Spleen (tissue), 11 donors: Measurements from ENCODE around the gene SSH2. TPM values are rescaled to one million over a fixed set of nuclear protein-coding genes. Genes with fewer than 3 reads are reported as not detected.

Experiments used
- DNase-seq: peaks from one replicate; pipeline ENCODE4 v3.0.0-alpha.2; 2020
- H3K27ac ChIP-seq, 8 donors: fragments of 200-600 bp; sonication (generic) in 7 of 8; 1 replicate in 4 of 8; 2 replicates in 4 of 8; pipeline versions ENCODE4 v1.5.0 to v1.8.0; 2016 to 2021; ENCODE audit warnings: inconsistent platforms in 4 of 8, mild to moderate bottlenecking in 4 of 8, moderate library complexity in 1 of 8
- H3K27me3 ChIP-seq, 7 donors: fragments of 200-600 bp; sonication (generic) in 6 of 7; replicated peaks in 1 of 7; 1 replicate in 4 of 7; 2 replicates in 3 of 7; pipeline versions ENCODE4 v1.5.0 to v1.8.0; 2016 to 2021; ENCODE audit warnings: inconsistent platforms in 3 of 7, mild to moderate bottlenecking in 1 of 7
- H3K36me3 ChIP-seq, 6 donors: fragments of 200-600 bp; sonication (generic) in 5 of 6; 1 replicate in 4 of 6; 2 replicates in 2 of 6; pipeline versions ENCODE4 v1.5.0 to v1.8.0; 2016 to 2021; ENCODE audit warnings: inconsistent platforms in 2 of 6
- H3K4me1 ChIP-seq, 6 donors: fragments of 200-600 bp; sonication (generic) in 5 of 6; 1 replicate in 3 of 6; 2 replicates in 3 of 6; pipeline versions ENCODE4 v1.5.0 to v1.8.0; 2016 to 2021; ENCODE audit warnings: inconsistent platforms in 3 of 6
- H3K4me3 ChIP-seq, 8 donors: fragments of 200-600 bp; sonication (generic) in 7 of 8; 1 replicate in 4 of 8; 2 replicates in 4 of 8; pipeline versions ENCODE4 v1.5.0 to v1.8.0; 2016 to 2021; ENCODE audit warnings: inconsistent platforms in 4 of 8, mild to moderate bottlenecking in 4 of 8, moderate library complexity in 2 of 8
- H3K9me3 ChIP-seq, 8 donors: fragments of 200-600 bp; sonication (generic) in 7 of 8; 1 replicate in 4 of 8; 2 replicates in 4 of 8; pipeline versions ENCODE4 v1.5.0 to v1.8.0; 2016 to 2021; ENCODE audit warnings: inconsistent platforms in 4 of 8
- CTCF ChIP-seq, 11 experiments: fragments of 200-600 bp in 7 of 11; fragments of 450-650 bp in 4 of 11; sonication (generic) in 4 of 11; IDR thresholded peaks in 8 of 11; conservative IDR thresholded peaks in 3 of 11; 1 replicate in 7 of 11; 2 replicates in 4 of 11; pipeline versions ENCODE4 v1.4.0 to v1.8.0; 2016 to 2021; ENCODE audit warnings: antibody characterized with exemption in 11 of 11, inconsistent platforms in 4 of 11, mild to moderate bottlenecking in 1 of 11
- POLR2A ChIP-seq, 3 donors: fragments of 450-650 bp; IDR thresholded peaks; one replicate each; pipeline ENCODE4 v1.5.1; 2017; ENCODE audit warnings: antibody characterized with exemption in 3 of 3, mild to moderate bottlenecking in 1 of 3
- POLR2AphosphoS5 ChIP-seq, 3 donors: sonication (generic); formaldehyde crosslinking; IDR thresholded peaks; one replicate each; pipeline ENCODE4 v1.5.1; 2017; ENCODE audit warnings: antibody characterized with exemption in 3 of 3
- WGBS, 5 donors: extraction: QIAGEN DNeasy Blood & Tissue Kit in 3 of 5; methylation state at CpG; one replicate each; pipeline versions ENCODE4 v1.1.5 to v1.1.7; 2013 to 2018; 5-methylcytosine and 5-hydroxymethylcytosine counted together
- intact Hi-C: fragments of 100-400 bp; cut with DNase I; formaldehyde crosslinking; loops from one replicate; pipeline ENCODE4 v1.15.0; 2023; ENCODE audit warnings: low total_unique reads
- polyA plus RNA-seq, 3 donors: library from polyadenylated mRNA; stranded (reverse); fragments of 200-250 nt; gene quantifications; one replicate each; pipeline ENCODE4 v1.2.1, GENCODE V29; 2013
- total RNA-seq, 7 donors: library from RNA; depleted of rRNA in 3 of 7; stranded (reverse); fragments of >200 nt in 3 of 7; fragmentation: NEBNext Ultra II Directional in 4 of 7; extraction: Animal tissue kit (Norgen Biotek cat#: 25700) in 4 of 7; gene quantifications; one replicate each; pipeline versions ENCODE4 v1.1.0 to v1.2.1, GENCODE V29; 2016 to 2021
- donor health status: healthy with polysubstance abuse.
- donor health status: DM: no; HTN: no; CAD: no; lungs with moderate emphysema.
- donor health status: DM: no; HTN: no; CAD: no.
- donor health status: Bipolar disorder and iron deficiency.
- donor health status: healthy.
- donor health status: DM: no; HTN: no; CAD: no.
- donor health status: DM: yes; HTN: yes; CAD: no.

The SSH2 gene
- total and polyA plus RNA-seq, 10 donors = 15.9 to 182 (median 113) TPM

DNA sequence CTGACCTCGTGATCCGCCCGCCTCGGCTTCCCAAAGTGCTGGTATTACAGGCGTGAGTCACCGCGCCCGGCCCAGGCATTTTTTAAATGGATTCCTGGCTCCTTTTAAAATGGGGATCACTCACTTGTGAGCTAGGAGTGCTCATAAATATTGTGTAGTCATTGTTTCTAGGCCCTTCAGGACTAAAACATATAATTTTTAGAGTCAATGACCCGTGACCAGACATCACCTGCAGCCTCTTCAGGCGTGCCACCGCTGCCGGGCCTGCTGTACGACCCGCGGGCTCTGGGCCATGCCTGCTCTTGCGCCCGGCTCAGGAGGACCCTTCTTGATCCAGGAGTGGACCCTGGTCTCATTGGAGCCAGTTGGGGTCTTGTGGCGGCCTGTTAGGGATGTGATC is 42.2 kb upstream of the SSH2 start:
- 92 to 97% (median 95%) methylated on average over 18 of the region's 18 CpGs for WGBS, 5 donors
- DNase-seq = no peak
- no peak for TF ChIP-seq CTCF (IDR thresholded peaks at IDR 0.05 in 8 of 11, conservative IDR thresholded peaks at IDR 0.05 in 3 of 11)
- no peak for TF ChIP-seq POLR2A (IDR thresholded peaks at IDR 0.05)
- TF ChIP-seq POLR2AphosphoS5 (IDR thresholded peaks at IDR 0.05) = no peak

GRCh38 chr17:29968271-29968670 is 38.2 kb upstream of the SSH2 start:
- WGBS, 5 donors = 81 to 93% (median 84%) methylated on average over 5 of the region's 5 CpGs
- TF ChIP-seq POLR2AphosphoS5 (IDR thresholded peaks at IDR 0.05) (no peak), CTCF (IDR thresholded peaks at IDR 0.05 in 8 of 11, conservative IDR thresholded peaks at IDR 0.05 in 3 of 11) (no peak), POLR2A (IDR thresholded peaks at IDR 0.05) (no peak)

More for the DNA sequence above, 42.2 kb upstream of the SSH2 start:
- H3K4me1 ChIP-seq = no peaks in the 10 kb centered on the region
- no peak overlapping the region for H3K27ac ChIP-seq
- intact Hi-C loops = no loop called here
- H3K27me3 ChIP-seq = no peaks in the 10 kb centered on the region
- H3K36me3 ChIP-seq = no peaks in the 10 kb centered on the region
- H3K9me3 ChIP-seq = no peaks in the 10 kb centered on the region
- H3K4me3 ChIP-seq = no peak overlapping the region

DNA sequence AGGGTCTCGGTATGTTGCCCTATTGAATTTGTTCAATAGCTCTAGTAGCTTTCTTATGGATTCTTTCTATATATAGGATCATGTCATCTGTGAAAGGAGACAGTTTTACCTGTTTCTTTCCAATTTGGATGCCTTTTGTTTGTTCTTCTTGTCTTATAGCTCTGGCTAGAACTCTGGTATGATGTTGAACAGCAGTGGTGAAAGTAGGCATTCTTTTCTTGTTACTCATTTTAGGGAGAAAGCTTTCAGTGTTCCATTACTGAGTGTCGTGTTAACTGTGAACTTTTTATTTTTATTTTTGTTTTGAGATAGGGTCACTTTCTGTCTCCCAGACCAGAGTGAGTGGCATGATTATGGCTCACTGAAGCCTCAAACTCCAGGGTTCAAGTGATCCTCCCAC is 32.6 kb upstream of the SSH2 start:
- no peak overlapping the region for H3K27ac ChIP-seq
- H3K9me3 ChIP-seq = peaks cover 0 to 8% (median 0%) of the 10 kb centered on the region in 8 donors
- intact Hi-C loops = no loop called here
- no peak overlapping the region for H3K4me3 ChIP-seq
- no peak for DNase-seq
- H3K4me1 ChIP-seq = no peaks in the 10 kb centered on the region
- WGBS, 5 donors = 89 to 100% (median 93%) methylated on average over 2 of the region's 2 CpGs
- no peaks in the 10 kb centered on the region for H3K27me3 ChIP-seq
- TF ChIP-seq POLR2AphosphoS5 (IDR thresholded peaks at IDR 0.05) (no peak), POLR2A (IDR thresholded peaks at IDR 0.05) (no peak), CTCF (IDR thresholded peaks at IDR 0.05 in 8 of 11, conservative IDR thresholded peaks at IDR 0.05 in 3 of 11) (no peak)
- H3K36me3 ChIP-seq = no peaks in the 10 kb centered on the region

More at GRCh38 chr17:29968271-29968670, 38.2 kb upstream of the SSH2 start:
- Histone ChIP-seq H3K4me3 (no peak overlapping the region), H3K36me3 (no peaks in the 10 kb centered on the region), H3K27ac (no peak overlapping the region), H3K4me1 (no peaks in the 10 kb centered on the region), H3K27me3 (no peaks in the 10 kb centered on the region), H3K9me3 (peaks cover 0 to 8% (median 0%) of the 10 kb centered on the region in 8 donors)
- intact Hi-C loops = no loop called here
- no peak for DNase-seq

- Histone ChIP-seq H3K9me3 (peaks cover 0 to 16% (median 4%) of the 10 kb centered on the region in 8 donors), H3K27me3 (no peaks in the 10 kb centered on the region), H3K4me3 (no peak overlapping the region), H3K27ac (no peak overlapping the region), H3K4me1 (no peaks in the 10 kb centered on the region), H3K36me3 (no peaks in the 10 kb centered on the region)
- intact Hi-C loops = no loop called here
- no peak for DNase-seq
- 66 to 92% (median 85%) methylated on average over 4 of the region's 4 CpGs for WGBS, 5 donors
- TF ChIP-seq POLR2A (IDR thresholded peaks at IDR 0.05) (no peak), CTCF (IDR thresholded peaks at IDR 0.05 in 8 of 11, conservative IDR thresholded peaks at IDR 0.05 in 3 of 11) (no peak), POLR2AphosphoS5 (IDR thresholded peaks at IDR 0.05) (no peak)
Measured at GRCh38 chr17:29959658-29960337, 29.8 kb upstream of the SSH2 start.
